Measurements from ENCODE around the gene SLC12A7. TPM values are rescaled to one million over a fixed set of nuclear protein-coding genes. Genes with fewer than 3 reads are reported as not detected.

SLC12A7 gene
- 8.1 TPM for total RNA-seq

GRCh38 chr5:1111727-1112289 is at the start of gene SLC12A7:
Gene SLC12A7 (minus strand): TSS chr5:1112063. CDS start chr5:1111991, 72 bp downstream.

DNA sequence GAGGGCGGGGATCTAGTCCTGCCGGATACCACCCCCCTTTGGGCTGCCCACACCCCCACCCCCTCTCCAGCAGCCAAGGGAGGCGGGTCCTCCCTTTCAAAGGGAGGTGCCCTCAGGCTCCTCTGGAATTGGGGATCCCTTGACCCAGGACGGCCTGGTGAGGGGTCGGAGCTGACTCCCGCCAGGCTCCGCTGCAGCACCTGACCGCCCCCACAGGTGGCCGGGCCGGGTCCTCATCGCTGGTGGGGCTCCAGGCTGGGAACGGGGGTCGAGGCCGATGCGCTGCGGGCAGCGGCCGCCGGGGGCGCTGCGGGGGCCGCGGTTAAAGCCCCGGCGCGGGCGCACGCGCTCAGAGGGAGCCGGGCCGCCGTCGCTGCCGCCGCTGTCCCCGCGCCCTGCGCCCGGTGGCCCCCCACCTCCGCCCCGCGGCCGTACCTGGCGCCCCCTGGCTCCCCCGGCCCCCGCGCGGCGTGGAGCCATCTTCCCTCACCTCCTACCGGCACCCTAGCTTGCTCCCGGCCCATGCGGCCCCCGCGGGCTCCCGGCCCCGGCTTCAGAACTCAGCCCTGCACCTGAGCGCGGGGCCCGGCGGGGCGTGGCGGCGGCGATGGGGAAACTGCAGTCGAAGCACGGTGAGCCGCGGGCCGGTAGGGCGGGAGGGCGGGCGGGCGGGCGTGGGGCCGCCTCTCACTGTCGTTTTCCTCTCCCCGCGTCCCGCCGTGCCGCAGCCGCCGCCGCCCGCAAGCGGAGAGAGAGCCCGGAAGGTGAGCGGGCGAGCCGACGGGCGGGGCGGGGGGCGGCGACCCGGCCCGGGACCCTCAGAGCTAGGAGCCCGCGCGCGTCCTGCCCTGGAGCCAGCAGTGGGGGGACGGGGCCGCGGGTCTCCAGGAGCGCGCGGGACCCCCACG is 103.2 kb downstream of the SLC12A7 start, which contains the start of gene NKD2:
Gene NKD2 (plus strand): TSS at position 352 of the 908 bp plus-strand sequence. CDS start 256 bp downstream, at position 608.

Small RNA genes within 50 kb of the gene (small RNA-seq; reads per million reads assigned to genes)
- gene MIR4635 (ENCODE audit: low replicate concordance), result not detected

Other genes with a start within 250 kb of the SLC12A7 start
- 66.7 TPM for gene BRD9, start 219.3 kb downstream of the SLC12A7 start, total RNA-seq
- gene TRIP13, start 219.2 kb downstream of the SLC12A7 start, total RNA-seq, result 8.1 TPM
- 4.1 TPM for gene NKD2, start 103.3 kb downstream of the SLC12A7 start, total RNA-seq
- gene SLC6A19, start 89.5 kb upstream of the SLC12A7 start, total RNA-seq, result not detected
- gene SLC6A18, start 113.3 kb upstream of the SLC12A7 start, total RNA-seq, result not detected
- not detected for gene TERT, start 183.0 kb upstream of the SLC12A7 start, total RNA-seq
- gene CLPTM1L, start 233.0 kb upstream of the SLC12A7 start, total RNA-seq, result 78.6 TPM